Motor neuron (in vitro differentiated cells): ENCODE data around the gene AK1. TPM values are rescaled to one million over a fixed set of nuclear protein-coding genes. Genes with fewer than 3 reads are reported as not detected.

Experiments
- ATAC-seq, 8 experiments: fragments of 200-7000 bp; cut with Tn5 transposase; replicated peaks in 6 of 8; 2 replicates each; pipeline ENCODE4 v1.8.0; 2021; ENCODE audit warnings: mild to moderate bottlenecking in 8 of 8, moderate library complexity in 8 of 8
- H3K27ac ChIP-seq, 2 donors: fragments of 250-450 bp; sonication (Bioruptor Pico); 2 replicates each; pipeline ENCODE4 v1.9.0; 2021; ENCODE audit warnings: antibody characterized with exemption in 2 of 2, mild to moderate bottlenecking in 2 of 2, moderate library complexity in 1 of 2
- H3K4me1 ChIP-seq, 2 donors: fragments of 250-450 bp; sonication (Bioruptor Pico); replicated peaks in 1 of 2; 2 replicates each; pipeline ENCODE4 v1.6.1; 2021; ENCODE audit warnings: antibody characterized with exemption in 2 of 2, mild to moderate bottlenecking in 2 of 2, moderate library complexity in 1 of 2
- H3K4me3 ChIP-seq, 5 donors: fragments of 250-450 bp; sonication (Bioruptor Pico); 2 replicates each; pipeline ENCODE4 v1.9.0; 2021; ENCODE audit warnings: antibody characterized with exemption in 5 of 5, mild to moderate bottlenecking in 5 of 5, moderate library complexity in 4 of 5
- WGBS, 10 experiments: fragments of 450-650 bp; shearing (Covaris generic); methylation state at CpG; one replicate each; pipeline ENCODE4 v1.0.0; 2022; 5-methylcytosine and 5-hydroxymethylcytosine counted together
- in situ Hi-C, 9 experiments: fragments of 400-800 bp; cut with MboI; loops; one replicate each; pipeline ENCODE4 v1.15.0; 2021; ENCODE audit warnings: low sequenced_read_pairs in 9 of 9, low pct_unique_long_range_greater_than_20kb in 2 of 9; ENCODE audit not compliant: unreplicated experiment in 9 of 9
- total RNA-seq, 8 experiments: library from RNA; unstranded; fragments of 300-600 nt; gene quantifications; 2 replicates each; pipeline versions ENCODE4 v1.2.3 to v1.2.4, GENCODE V29; 2022

The AK1 gene, protein sequence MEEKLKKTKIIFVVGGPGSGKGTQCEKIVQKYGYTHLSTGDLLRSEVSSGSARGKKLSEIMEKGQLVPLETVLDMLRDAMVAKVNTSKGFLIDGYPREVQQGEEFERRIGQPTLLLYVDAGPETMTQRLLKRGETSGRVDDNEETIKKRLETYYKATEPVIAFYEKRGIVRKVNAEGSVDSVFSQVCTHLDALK
- total RNA-seq, result 100 to 1,000 TPM in 1 of 8 experiments, 10 to 100 TPM in 7; 27.8 to 238 (median 47.0) TPM

DNA sequence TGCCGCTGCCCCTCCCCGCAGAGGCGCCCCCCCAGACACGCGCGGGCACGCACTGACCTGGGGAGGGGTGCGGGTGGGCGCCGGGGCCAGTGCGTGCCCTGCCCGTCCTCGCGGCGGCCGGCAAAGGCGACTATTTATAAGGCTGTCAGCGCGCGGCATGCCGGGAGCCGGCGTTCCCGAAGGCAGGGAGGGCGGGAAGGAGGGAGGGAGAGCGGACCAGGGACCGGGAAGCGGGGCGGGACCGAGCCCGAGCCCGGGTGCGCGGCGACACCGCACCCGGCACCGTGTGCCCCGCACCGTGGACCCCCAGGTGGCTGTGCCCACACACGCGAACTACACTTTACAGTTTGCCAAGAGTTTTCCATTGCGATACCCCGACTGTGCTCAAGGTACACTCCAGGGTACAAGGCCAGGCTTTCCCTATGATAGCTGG lies at the start of gene AK1:
Gene AK1 (minus strand): TSS at position 110 of the 433 bp plus-strand sequence. CDS start 3,058 bp downstream, outside the sequence.
- WGBS, 10 experiments, result 3% methylated on average over 7 of the region's 44 CpGs; no CpG with 5 or more reads in 9 of the 10 experiments
- peak; percentile 61 to 84 (median 74) for ATAC-seq
- Histone ChIP-seq H3K27ac (peak within 1 kb of the TSS; percentile 40 to 78), H3K4me1 (peaks cover 33 to 53% of the 10 kb centered on the region in 2 donors), H3K4me3 (peak within 1 kb of the TSS; percentile 35 to 62 (median 40))
- in situ Hi-C loops, result no loop called here

DNA sequence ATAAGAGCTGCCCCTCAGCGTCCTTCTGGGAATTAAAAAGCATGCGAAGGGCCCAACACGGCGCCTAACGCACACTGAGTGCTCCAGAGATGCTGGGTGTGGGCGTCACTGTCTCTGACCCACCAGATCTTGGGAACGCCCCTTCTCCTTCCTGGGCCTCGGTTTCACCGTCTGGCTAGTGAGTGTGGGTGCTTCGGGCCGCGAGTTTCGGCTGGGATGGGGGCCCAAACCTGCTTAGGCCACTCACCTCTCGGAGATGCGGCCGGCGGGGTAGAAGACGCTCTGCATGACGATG lies 49.4 kb upstream of the AK1 start:
- Histone ChIP-seq H3K4me1 (peaks cover 17 to 27% of the 10 kb centered on the region in 2 donors), H3K27ac (no peak overlapping the region), H3K4me3 (peak overlapping the region in 1 of 5 donors; percentile 15)
- in situ Hi-C loops, result loop anchor here in 2 of 9 experiments (10.0 to 25.0 kb wide), 2 partner anchors 110 to 192 kb away; partner anchors contain the start of gene TOR2A (in 1 of the 2)
- no peak for ATAC-seq
- WGBS, 10 experiments, result 0 to 47% methylated on average over 3 of the region's 19 CpGs; no CpG with 5 or more reads in 8 of the 10 experiments

DNA sequence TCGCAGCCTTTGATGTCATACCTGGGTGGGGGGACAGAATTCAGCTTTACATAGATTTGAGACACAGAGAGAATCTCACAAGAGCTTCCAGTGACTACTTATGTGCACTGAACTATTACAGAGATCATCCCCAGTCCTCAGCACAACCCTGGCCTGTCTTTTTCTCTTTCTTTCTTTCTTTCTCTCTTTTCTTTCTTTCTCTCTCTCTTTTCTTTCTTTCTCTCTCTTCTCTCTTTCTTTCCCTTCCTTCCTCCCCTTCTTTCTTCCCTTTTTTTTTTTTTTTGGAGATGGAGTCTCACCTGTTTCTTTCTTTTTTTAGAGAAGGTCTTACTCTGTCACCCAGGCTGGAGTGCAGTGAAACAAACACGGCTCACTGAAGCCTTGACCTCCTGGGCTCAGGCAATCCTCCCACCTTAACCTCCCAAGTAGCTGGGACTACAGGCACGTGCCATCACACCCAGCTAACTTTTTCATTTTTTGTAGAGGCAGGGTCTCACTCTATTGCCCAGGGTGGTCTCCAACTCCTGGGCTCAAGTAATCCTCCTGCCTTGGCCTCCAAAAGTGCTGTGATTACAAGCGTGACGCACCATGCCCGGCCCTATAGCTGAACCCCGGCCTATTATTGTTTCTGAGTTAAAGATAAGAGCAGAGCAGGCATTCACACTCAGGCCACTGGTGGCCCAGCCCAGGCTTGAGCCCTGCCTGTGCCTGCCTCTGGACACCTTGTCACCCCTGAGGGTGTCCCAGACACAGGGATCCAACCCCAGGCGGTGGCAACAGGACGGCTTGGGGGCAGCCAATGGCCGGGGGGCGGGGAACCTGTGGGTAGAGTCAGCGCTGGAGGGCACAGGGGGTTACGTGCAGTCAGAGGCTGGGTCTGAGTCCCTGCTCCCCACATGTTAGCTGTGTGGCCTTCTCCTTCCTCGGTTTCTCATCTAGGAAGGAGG lies 48.8 kb upstream of the AK1 start:
- 40 to 86% (median 71%) methylated on average over 1 to 5 of the region's 14 CpGs; no CpG with 5 or more reads in 1 of the 10 experiments for WGBS, 10 experiments
- H3K4me1 ChIP-seq, result peaks cover 10 to 21% of the 10 kb centered on the region in 2 donors
- in situ Hi-C loops, result loop anchor here in 2 of 9 experiments (10.0 to 25.0 kb wide), 2 partner anchors 111 to 191 kb away; partner anchors contain the start of gene TOR2A (in 1 of the 2)
- no peak for ATAC-seq
- H3K4me3 ChIP-seq, result no peak overlapping the region
- H3K27ac ChIP-seq, result no peak overlapping the region

DNA sequence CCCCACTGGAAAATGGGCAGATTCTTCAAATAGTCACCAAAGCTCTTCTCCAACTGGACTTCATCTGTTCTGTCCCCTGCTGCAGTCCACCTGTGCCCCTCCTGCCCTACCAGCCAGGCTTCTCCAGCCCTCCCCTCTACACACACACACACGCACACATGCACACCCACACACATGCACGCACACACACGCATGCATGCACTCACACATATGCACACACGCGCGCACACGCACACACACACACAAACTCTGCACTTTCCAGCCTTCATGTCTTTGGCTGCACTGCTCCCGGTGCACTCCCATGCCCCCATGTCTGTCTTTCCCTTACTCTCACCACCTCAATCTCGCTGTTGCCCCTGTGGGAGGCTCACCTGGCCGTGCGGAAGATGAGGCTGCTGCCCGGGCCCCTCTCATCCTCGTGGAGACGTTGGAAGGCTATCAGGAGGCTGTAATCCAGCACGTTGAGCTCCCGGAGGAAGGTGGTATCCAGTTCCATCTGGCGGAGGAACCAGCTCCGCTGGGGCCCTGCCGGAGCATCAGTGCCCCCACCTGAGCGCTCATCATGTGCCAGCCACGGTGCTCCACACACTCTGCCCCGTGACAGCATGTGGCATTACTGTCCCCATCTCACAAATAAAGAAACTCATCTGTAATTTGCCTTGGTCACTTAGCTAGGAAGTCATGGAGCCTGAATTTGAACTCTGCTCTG lies 47.4 kb upstream of the AK1 start:
- Histone ChIP-seq H3K27ac (no peak overlapping the region), H3K4me3 (no peak overlapping the region), H3K4me1 (peaks cover 5 to 16% of the 10 kb centered on the region in 2 donors)
- no peak for ATAC-seq
- WGBS, 10 experiments, result 73 to 100% (median 93%) methylated on average over 2 to 10 of the region's 22 CpGs; no CpG with 5 or more reads in 4 of the 10 experiments
- in situ Hi-C loops, result loop anchor here (10.0 to 25.0 kb wide), 3 partner anchors 112 to 338 kb away; partner anchors contain the start of gene TOR2A (in 1 of the 9)

DNA sequence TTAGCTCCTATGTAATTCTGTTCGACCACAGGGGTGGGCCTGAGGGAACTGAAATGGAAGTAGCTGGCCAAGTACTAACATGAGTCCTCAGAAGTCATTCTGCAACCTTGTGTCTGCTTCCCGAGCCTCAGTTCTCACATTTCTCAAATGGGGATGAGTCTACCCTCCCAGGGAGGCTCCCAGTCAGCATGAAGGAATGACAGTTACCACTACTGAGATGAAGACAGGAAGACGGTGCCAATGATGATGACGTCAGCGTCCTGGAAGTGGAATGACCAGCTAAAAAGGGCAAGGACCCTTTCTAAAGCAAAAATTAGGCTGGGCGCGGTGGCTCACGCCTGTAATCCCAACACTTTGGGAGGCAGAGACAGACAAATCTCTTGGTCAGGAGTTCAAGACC lies 46.3 kb upstream of the AK1 start:
- 10 to 90% (median 71%) methylated on average over 2 to 7 of the region's 8 CpGs; no CpG with 5 or more reads in 4 of the 10 experiments for whole genome bisulfite sequencing, 10 experiments
- Histone ChIP-seq H3K4me1 (peaks cover 5 to 11% of the 10 kb centered on the region in 2 donors), H3K27ac (no peak overlapping the region), H3K4me3 (no peak overlapping the region)
- ATAC-seq, result peak in 1 of 8 experiments; percentile 9
- in situ Hi-C loops, result loop anchor here (10.0 to 25.0 kb wide), 2 partner anchors 189 to 336 kb away; partner anchors contain the start of gene TOR2A (in 1 of the 9)

DNA sequence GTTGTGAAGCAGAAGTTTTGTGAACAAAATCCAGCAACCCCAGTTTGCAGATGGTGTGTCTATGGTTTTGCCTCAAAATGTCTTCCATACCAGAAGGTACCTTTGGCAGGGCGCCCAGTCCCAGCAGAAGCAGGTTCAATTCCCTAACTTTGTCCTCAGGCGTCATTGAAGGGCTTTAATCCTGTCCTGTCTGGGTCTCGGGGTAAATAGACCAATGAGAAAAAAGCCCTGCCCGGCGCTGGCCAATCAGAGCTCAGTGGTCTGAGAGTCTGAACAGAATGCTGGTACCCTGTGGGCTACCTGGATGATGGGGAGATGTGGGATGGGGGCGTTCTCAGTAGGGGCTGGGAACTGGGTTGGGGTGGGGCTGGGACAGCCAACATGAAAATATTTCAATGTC lies 45.6 kb upstream of the AK1 start:
- Histone ChIP-seq H3K4me3 (no peak overlapping the region), H3K4me1 (peaks cover 5 to 12% of the 10 kb centered on the region in 2 donors), H3K27ac (no peak overlapping the region)
- 13 to 50% (median 40%) methylated on average over 1 to 3 of the region's 6 CpGs; no CpG with 5 or more reads in 5 of the 10 experiments for WGBS, 10 experiments
- in situ Hi-C loops, result loop anchor here (10.0 to 25.0 kb wide), 2 partner anchors 188 to 336 kb away; partner anchors contain the start of gene TOR2A (in 1 of the 9)
- ATAC-seq, result no peak

DNA sequence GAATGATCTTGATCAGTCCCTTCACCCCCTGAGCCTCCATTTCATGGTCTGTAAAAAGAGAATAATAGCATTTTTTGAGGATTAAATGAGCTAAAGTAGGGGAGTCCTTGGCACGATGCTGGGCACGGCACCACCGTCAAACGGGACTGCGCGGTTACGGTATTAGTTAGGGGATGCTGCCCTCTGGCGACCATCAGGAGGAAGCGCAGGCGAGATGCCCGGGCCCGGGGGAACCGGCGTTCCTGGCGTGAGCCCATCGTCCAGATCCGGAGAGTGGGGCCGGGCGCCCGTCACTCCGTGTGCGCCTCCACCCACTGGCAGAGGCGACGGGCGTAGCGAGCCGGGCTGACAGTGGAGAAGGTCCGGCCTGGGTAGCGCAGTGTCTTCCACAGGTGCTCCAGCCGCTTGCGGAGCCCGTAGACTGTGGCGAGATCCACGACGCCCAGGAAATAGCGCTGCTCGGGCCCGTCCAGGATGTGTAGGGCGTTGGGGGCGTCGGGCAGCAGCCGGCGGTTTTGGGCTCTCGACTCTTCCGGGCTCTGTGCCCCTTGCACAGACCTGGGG lies 44.2 kb upstream of the AK1 start:
- in situ Hi-C loops, result loop anchor here (10.0 to 25.0 kb wide), 2 partner anchors 187 to 334 kb away; partner anchors contain the start of gene TOR2A (in 1 of the 9)
- Histone ChIP-seq H3K4me3 (no peak overlapping the region), H3K4me1 (peaks cover 0 to 11% of the 10 kb centered on the region in 2 donors), H3K27ac (no peak overlapping the region)
- peak in 4 of 8 experiments; percentile 1 to 38 (median 4) for ATAC-seq
- 0 to 60% (median 1%) methylated on average over 4 to 15 of the region's 45 CpGs; no CpG with 5 or more reads in 3 of the 10 experiments for WGBS, 10 experiments

DNA sequence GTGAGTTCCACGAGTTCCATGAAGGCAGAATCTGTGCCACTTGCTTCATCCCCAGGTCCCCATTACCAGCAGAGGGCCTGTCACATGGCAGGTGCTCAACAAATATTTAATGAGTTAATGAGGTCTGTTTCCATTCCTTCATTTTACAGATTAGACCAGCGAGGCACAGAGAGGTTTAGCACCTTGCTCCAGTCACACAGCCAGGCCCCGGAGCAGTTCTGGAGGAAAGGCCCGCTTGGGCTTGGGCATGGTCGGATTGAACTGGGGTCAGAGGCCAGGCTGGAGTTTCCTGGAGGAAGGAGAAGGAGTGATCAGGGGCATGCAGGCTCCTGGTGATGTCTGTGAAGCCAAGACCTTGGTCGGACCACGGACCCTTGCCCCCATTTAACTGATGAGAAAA lies 43.3 kb upstream of the AK1 start:
- peaks cover 5 to 17% of the 10 kb centered on the region in 2 donors for H3K4me1 ChIP-seq
- no peak overlapping the region for H3K4me3 ChIP-seq
- H3K27ac ChIP-seq, result no peak overlapping the region
- in situ Hi-C loops, result loop anchor here (10.0 to 25.0 kb wide), 2 partner anchors 186 to 333 kb away; partner anchors contain the start of gene TOR2A (in 1 of the 9)
- ATAC-seq, result no peak
- 67 to 100% (median 82%) methylated on average over 1 to 6 of the region's 7 CpGs; no CpG with 5 or more reads in 2 of the 10 experiments for WGBS, 10 experiments

DNA sequence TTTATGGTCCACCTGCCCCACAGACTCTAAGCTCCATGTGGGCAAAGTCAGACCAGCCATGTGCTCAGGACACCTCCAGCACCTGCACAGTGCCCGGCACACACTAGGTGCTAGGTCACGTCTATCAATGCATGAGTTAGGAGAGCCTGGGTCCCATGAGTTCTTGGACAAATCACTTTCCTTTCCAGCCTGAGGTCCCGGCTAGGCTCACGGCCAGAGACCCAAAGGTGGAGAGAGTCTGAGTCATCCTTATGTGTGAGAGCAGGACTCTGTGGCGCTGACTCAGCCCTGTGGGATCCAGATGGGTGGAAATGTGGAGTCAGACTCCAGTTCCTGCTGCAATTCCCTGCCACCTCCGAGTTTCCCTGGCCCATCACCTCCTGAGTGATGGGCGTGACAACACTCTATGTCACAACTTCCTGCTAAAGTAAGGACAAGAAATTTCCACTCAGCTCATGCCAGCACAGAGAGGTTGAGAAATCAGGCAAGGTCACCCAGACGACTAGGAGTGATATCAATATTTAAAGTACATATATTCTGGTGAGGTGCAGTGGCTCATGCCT lies 41.9 kb upstream of the AK1 start:
- peak in 5 of 8 experiments; percentile 6 to 66 (median 19) for ATAC-seq
- peaks cover 6 to 21% of the 10 kb centered on the region in 2 donors for H3K4me1 ChIP-seq
- no peak overlapping the region for H3K27ac ChIP-seq
- H3K4me3 ChIP-seq, result no peak overlapping the region
- in situ Hi-C loops, result loop anchor here (25.0 kb wide), 1 partner anchor 332 kb away; no protein-coding TSS in a partner anchor
- 0 to 90% (median 58%) methylated on average over 2 to 3 of the region's 8 CpGs; no CpG with 5 or more reads in 3 of the 10 experiments for WGBS, 10 experiments

DNA sequence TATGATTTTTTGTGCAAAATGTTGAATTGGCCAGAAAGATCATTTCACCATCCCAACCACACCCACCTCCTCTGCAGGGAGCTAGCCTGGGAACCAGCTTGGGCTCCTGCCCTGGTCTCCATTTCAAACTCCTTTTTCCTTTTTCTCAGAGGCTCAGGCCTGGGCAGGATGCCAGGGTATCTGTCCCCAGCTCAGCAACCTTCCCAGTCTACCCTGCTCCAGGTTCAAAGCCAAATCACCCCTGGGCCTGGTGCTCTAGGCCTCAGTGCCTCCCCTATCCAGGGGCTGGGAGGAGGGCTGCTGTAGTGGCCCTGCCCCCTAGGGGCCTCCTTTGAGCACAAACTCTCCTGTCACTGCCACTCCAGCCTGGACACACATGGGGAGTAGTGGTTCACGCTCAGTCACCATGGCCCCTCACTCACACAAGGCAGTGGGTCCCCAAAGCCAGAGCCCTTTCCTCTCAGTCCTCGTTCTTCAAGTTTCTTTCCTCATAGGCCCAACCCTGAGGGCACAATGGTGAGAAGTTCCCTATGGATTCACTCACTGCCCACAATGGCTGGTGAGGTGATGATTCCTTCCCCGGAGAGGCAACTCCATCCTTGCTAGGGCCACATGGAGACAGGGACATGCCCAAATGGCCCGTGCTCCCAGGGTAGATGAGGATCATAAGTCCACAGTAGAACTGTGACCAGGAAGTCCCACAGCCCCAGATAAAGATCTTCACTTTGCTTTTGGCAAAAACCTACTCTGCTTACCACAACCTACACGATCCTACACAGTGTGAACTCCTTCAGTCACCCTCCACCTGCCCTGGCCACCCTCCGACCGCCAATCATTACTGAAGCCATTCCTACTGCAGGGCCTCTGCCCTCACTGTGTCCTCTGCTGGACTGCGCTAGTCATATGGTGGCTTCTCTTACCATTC lies 41.0 kb upstream of the AK1 start:
- ATAC-seq, result peak in 3 of 8 experiments; percentile 1
- no peak overlapping the region for H3K4me3 ChIP-seq
- in situ Hi-C loops, result loop anchor here (25.0 kb wide), 1 partner anchor 331 kb away; no protein-coding TSS in a partner anchor
- peaks cover 6 to 21% of the 10 kb centered on the region in 2 donors for H3K4me1 ChIP-seq
- no peak overlapping the region for H3K27ac ChIP-seq
- WGBS, 10 experiments, result 68 to 100% (median 90%) methylated on average over 1 to 5 of the region's 8 CpGs; no CpG with 5 or more reads in 2 of the 10 experiments
